MM.1S (cell line): ENCODE data around the gene UNKL.

Source experiments
- DNase-seq: peaks from one replicate; pipeline ENCODE4 v3.0.0-alpha.2; 2015
- H2AFZ ChIP-seq: fragments of 300-600 bp; sonication (generic); 2 replicates; pipeline ENCODE4 v1.6.0; 2016; ENCODE audit warnings: antibody characterized with exemption, low read length
- H3F3A ChIP-seq: fragments of 300-600 bp; sonication (generic); 2 replicates; pipeline ENCODE4 v1.6.1; 2016; ENCODE audit warnings: mild to moderate bottlenecking, antibody characterized with exemption, low read length, moderate library complexity, mixed read lengths; ENCODE audit not compliant: insufficient read depth
- H3K27ac ChIP-seq: fragments of 300-600 bp; sonication (generic); 2 replicates; pipeline ENCODE4 v1.5.1; 2016; ENCODE audit warnings: mild to moderate bottlenecking, low read length
- H3K27me3 ChIP-seq: fragments of 300-600 bp; sonication (generic); replicated peaks from 2 replicates; pipeline ENCODE4 v1.6.0; 2016; ENCODE audit warnings: low read length; ENCODE audit not compliant: insufficient read depth
- H3K36me3 ChIP-seq: fragments of 300-600 bp; sonication (generic); replicated peaks from 2 replicates; pipeline ENCODE4 v1.6.1; 2016; ENCODE audit warnings: mild to moderate bottlenecking, low read length, mixed read lengths; ENCODE audit not compliant: insufficient read depth
- H3K4me1 ChIP-seq: fragments of 300-600 bp; sonication (generic); 2 replicates; pipeline ENCODE4 v1.6.1; 2016; ENCODE audit warnings: low read length, mixed read lengths
- H3K4me2 ChIP-seq: fragments of 300-600 bp; sonication (generic); 2 replicates; pipeline ENCODE4 v1.6.0; 2016; ENCODE audit warnings: low read depth, low read length
- H3K4me3 ChIP-seq: fragments of 300-600 bp; sonication (generic); 2 replicates; pipeline ENCODE4 v1.5.1; 2016; ENCODE audit warnings: low read length, mixed read lengths
- H3K79me2 ChIP-seq: fragments of 300-600 bp; sonication (generic); 2 replicates; pipeline ENCODE4 v1.6.1; 2016; ENCODE audit warnings: mixed run types, low read length, mixed read lengths
- H3K9ac ChIP-seq: fragments of 300-600 bp; sonication (generic); 2 replicates; pipeline ENCODE4 v1.6.1; 2016; ENCODE audit warnings: low read length, mixed read lengths
- H3K9me2 ChIP-seq: fragments of 300-600 bp; sonication (generic); replicated peaks from 2 replicates; pipeline ENCODE4 v1.6.1; 2016; ENCODE audit warnings: mild to moderate bottlenecking, low read length, mixed read lengths; ENCODE audit not compliant: insufficient read depth
- H3K9me3 ChIP-seq: fragments of 300-600 bp; sonication (generic); replicated peaks from 2 replicates; pipeline ENCODE4 v1.6.1; 2016; ENCODE audit warnings: mild to moderate bottlenecking, low read length, mixed read lengths; ENCODE audit not compliant: insufficient read depth
- H4K20me1 ChIP-seq: fragments of 300-600 bp; sonication (generic); 2 replicates; pipeline ENCODE4 v1.6.1; 2016; ENCODE audit warnings: mild to moderate bottlenecking, low read length, moderate library complexity, mixed read lengths; ENCODE audit not compliant: insufficient read depth
- EZH2 ChIP-seq: fragments of 300-600 bp; sonication (generic); optimal IDR thresholded peaks from 2 replicates; pipeline ENCODE3; 2017; ENCODE audit warnings: low read depth, mild to moderate bottlenecking, antibody characterized with exemption, low read length, mixed read lengths
- EZH2phosphoT487 ChIP-seq: fragments of 300-600 bp; sonication (generic); IDR thresholded peaks from 2 replicates; pipeline ENCODE4 v1.6.1; 2018; ENCODE audit warnings: antibody characterized with exemption, low read length
- TF ChIP-seq, protein P1 (sequence below): fragments of 300-600 bp; sonication (generic); IDR thresholded peaks from 2 replicates; pipeline ENCODE4 v1.5.1; 2016; ENCODE audit warnings: antibody characterized with exemption, low read length, mixed read lengths

Gene UNKL

GRCh38 chr16:1403036-1403435 is 11.5 kb downstream of the UNKL start:
- Histone ChIP-seq H4K20me1 (peaks cover 6% of the 10 kb centered on the region), H3K9me3 (no peaks in the 10 kb centered on the region), H2AFZ (no peak overlapping the region), H3K27ac (no peak overlapping the region), H3K4me3 (no peak overlapping the region), H3K27me3 (no peaks in the 10 kb centered on the region), H3K4me2 (no peak overlapping the region), H3K36me3 (peaks cover 6% of the 10 kb centered on the region; the same call in 1 of the 2 replicates), H3K79me2 (peaks cover 49% of the 10 kb centered on the region), H3K9me2 (no peaks in the 10 kb centered on the region), H3K9ac (no peak overlapping the region), H3F3A (no peaks in the 10 kb centered on the region), H3K4me1 (no peaks in the 10 kb centered on the region)
- no peak for DNase-seq
- no peak for TF ChIP-seq EZH2
- TF ChIP-seq EZH2phosphoT487, result no peak
- TF ChIP-seq, protein P1, sequence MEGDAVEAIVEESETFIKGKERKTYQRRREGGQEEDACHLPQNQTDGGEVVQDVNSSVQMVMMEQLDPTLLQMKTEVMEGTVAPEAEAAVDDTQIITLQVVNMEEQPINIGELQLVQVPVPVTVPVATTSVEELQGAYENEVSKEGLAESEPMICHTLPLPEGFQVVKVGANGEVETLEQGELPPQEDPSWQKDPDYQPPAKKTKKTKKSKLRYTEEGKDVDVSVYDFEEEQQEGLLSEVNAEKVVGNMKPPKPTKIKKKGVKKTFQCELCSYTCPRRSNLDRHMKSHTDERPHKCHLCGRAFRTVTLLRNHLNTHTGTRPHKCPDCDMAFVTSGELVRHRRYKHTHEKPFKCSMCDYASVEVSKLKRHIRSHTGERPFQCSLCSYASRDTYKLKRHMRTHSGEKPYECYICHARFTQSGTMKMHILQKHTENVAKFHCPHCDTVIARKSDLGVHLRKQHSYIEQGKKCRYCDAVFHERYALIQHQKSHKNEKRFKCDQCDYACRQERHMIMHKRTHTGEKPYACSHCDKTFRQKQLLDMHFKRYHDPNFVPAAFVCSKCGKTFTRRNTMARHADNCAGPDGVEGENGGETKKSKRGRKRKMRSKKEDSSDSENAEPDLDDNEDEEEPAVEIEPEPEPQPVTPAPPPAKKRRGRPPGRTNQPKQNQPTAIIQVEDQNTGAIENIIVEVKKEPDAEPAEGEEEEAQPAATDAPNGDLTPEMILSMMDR, result no peak

- Histone ChIP-seq H3K4me1 (no peaks in the 10 kb centered on the region), H3K4me3 (no peak overlapping the region), H3K36me3 (peaks cover 6% of the 10 kb centered on the region; the same call in 1 of the 2 replicates), H3K4me2 (no peak overlapping the region), H3K79me2 (peaks cover 38% of the 10 kb centered on the region), H3K27ac (no peak overlapping the region), H4K20me1 (no peaks in the 10 kb centered on the region), H3F3A (no peaks in the 10 kb centered on the region), H2AFZ (no peak overlapping the region), H3K9ac (no peak overlapping the region), H3K9me3 (no peaks in the 10 kb centered on the region), H3K27me3 (no peaks in the 10 kb centered on the region), H3K9me2 (no peaks in the 10 kb centered on the region)
- TF ChIP-seq, protein P1, result no peak
- no peak for TF ChIP-seq EZH2phosphoT487
- no peak for TF ChIP-seq EZH2
- no peak for DNase-seq
Observed at GRCh38 chr16:1401758-1402154, 12.7 kb downstream of the UNKL start.

GRCh38 chr16:1401061-1401757 is 13.3 kb downstream of the UNKL start:
- peaks cover 34% of the 10 kb centered on the region for H3K79me2 ChIP-seq
- H3K9me2 ChIP-seq, result no peaks in the 10 kb centered on the region
- TF ChIP-seq EZH2 (no peak), EZH2phosphoT487 (no peak)
- TF ChIP-seq, protein P1, result no peak
- no peaks in the 10 kb centered on the region for H3K27me3 ChIP-seq
- H3K36me3 ChIP-seq, result peaks cover 3% of the 10 kb centered on the region; the same call in 1 of the 2 replicates
- no peak overlapping the region for H3K9ac ChIP-seq
- no peaks in the 10 kb centered on the region for H3K9me3 ChIP-seq
- H3K4me2 ChIP-seq, result no peak overlapping the region
- no peaks in the 10 kb centered on the region for H4K20me1 ChIP-seq
- H2AFZ ChIP-seq, result no peak overlapping the region
- no peaks in the 10 kb centered on the region for H3F3A ChIP-seq
- DNase-seq, result no peak
- no peak overlapping the region for H3K4me3 ChIP-seq
- H3K27ac ChIP-seq, result no peak overlapping the region
- no peaks in the 10 kb centered on the region for H3K4me1 ChIP-seq
